HG02588 (cell line): ENCODE data around the gene EXTL1.

Source experiments
- ATAC-seq: cut with Tn5 transposase; IDR thresholded peaks from one replicate; pipeline ENCODE4 v1.9.1; 2021; ENCODE audit warnings: mild to moderate bottlenecking, moderate library complexity; ENCODE audit not compliant: unreplicated experiment

Gene EXTL1

GRCh38 chr1:26041978-26042377 is 20.4 kb downstream of the EXTL1 start:
- no peak for ATAC-seq

GRCh38 chr1:26043765-26044164 is 22.2 kb downstream of the EXTL1 start:
- ATAC-seq, result no peak

- ATAC-seq, result no peak
These were observed 22.8 kb downstream of the EXTL1 start for GRCh38 chr1:26044414-26044813.

GRCh38 chr1:26044971-26045721 is 23.6 kb downstream of the EXTL1 start:
- ATAC-seq, result no peak

GRCh38 chr1:26045722-26046245 is 24.2 kb downstream of the EXTL1 start, which contains the start of gene SLC30A2:
Gene SLC30A2 (minus strand): TSS chr1:26046118. CDS start chr1:26045896, 222 bp downstream.
- ATAC-seq, result no peak

- no peak for ATAC-seq
These were observed 24.9 kb downstream of the EXTL1 start for GRCh38 chr1:26046246-26047095.

- ATAC-seq, result no peak
These were observed 25.8 kb downstream of the EXTL1 start for GRCh38 chr1:26047278-26047874.

GRCh38 chr1:26049531-26050247 is 28.1 kb downstream of the EXTL1 start:
- ATAC-seq, result no peak

GRCh38 chr1:26050248-26050640 is 28.7 kb downstream of the EXTL1 start:
- no peak for ATAC-seq

GRCh38 chr1:26053718-26054560 is 32.4 kb downstream of the EXTL1 start:
- no peak for ATAC-seq

GRCh38 chr1:26055041-26055440 is 33.5 kb downstream of the EXTL1 start:
- no peak for ATAC-seq

- no peak for ATAC-seq
These were observed 35.6 kb downstream of the EXTL1 start for GRCh38 chr1:26057189-26057588.

- no peak for ATAC-seq
These were observed 36.5 kb downstream of the EXTL1 start for GRCh38 chr1:26058052-26058595.

GRCh38 chr1:26059906-26060305 is 38.3 kb downstream of the EXTL1 start:
- ATAC-seq, result no peak

- ATAC-seq, result no peak
These were observed 39.4 kb downstream of the EXTL1 start for GRCh38 chr1:26060832-26061574.

GRCh38 chr1:26064553-26064952 is 43.0 kb downstream of the EXTL1 start:
- no peak for ATAC-seq

- ATAC-seq, result no peak
These were observed 44.6 kb downstream of the EXTL1 start for GRCh38 chr1:26066160-26066559.

- ATAC-seq, result no peak
These were observed 45.3 kb downstream of the EXTL1 start for GRCh38 chr1:26066857-26067256.

- ATAC-seq, result no peak
These were observed 45.9 kb downstream of the EXTL1 start, which contains the start of gene TRIM63 for GRCh38 chr1:26067432-26067911. Gene TRIM63 (minus strand): TSS chr1:26067630. CDS start chr1:26067494, 136 bp downstream.
